OCI-LY7 (cell line): ENCODE results near the gene TOPAZ1. TPM values are rescaled to one million over a fixed set of nuclear protein-coding genes. Genes with fewer than 3 reads are reported as not detected.

Experiments
- BruUV-seq: library from RNA; stranded (reverse); fragments of 400-500 nt; replicated peaks from 2 replicates; lab custom pipeline; 2021; lab: Mats Ljungman, UMichigan
- CTCF ChIA-PET: fragments of 300-600 bp; sonication (Branson Sonifier 250); formaldehyde crosslinking; loops from one replicate; lab custom pipeline; 2022; ENCODE audit warnings: antibody characterized with exemption; ENCODE audit not compliant: unreplicated experiment; lab: Charles Lee
- POLR2A ChIA-PET: fragments of 300-600 bp; sonication (Branson Sonifier 250); formaldehyde crosslinking; loops from one replicate; lab custom pipeline; 2022; ENCODE audit warnings: antibody characterized with exemption; lab: Charles Lee
- DNase-seq: peaks from one replicate; pipeline ENCODE4 v3.0.0-alpha.2; 2015; ENCODE audit warnings: low spot score
- H2AFZ ChIP-seq: fragments of 200-600 bp; sonication (generic), shearing (Covaris generic); 2 replicates; pipeline ENCODE4 v1.6.1; 2014; ENCODE audit warnings: mild to moderate bottlenecking, antibody characterized with exemption, low read length, moderate library complexity
- H3K27ac ChIP-seq: fragments of 200-600 bp; sonication (generic); 2 replicates; pipeline ENCODE4 v1.5.1; 2014; ENCODE audit warnings: mixed run types, low read depth, mild to moderate bottlenecking, moderate library complexity, low read length, inconsistent platforms; ENCODE audit not compliant: poor library complexity, severe bottlenecking
- H3K36me3 ChIP-seq: fragments of 200-600 bp; sonication (generic); 2 replicates; pipeline ENCODE4 v1.6.1; 2014; ENCODE audit warnings: mild to moderate bottlenecking, antibody characterized with exemption, low read length, moderate library complexity, mixed read lengths; ENCODE audit not compliant: insufficient read depth
- H3K4me1 ChIP-seq: fragments of 200-600 bp; sonication (generic); 2 replicates; pipeline ENCODE4 v1.5.1; 2014; ENCODE audit warnings: mild to moderate bottlenecking, low read length; ENCODE audit not compliant: insufficient read depth, poor library complexity, severe bottlenecking
- H3K4me2 ChIP-seq: fragments of 200-600 bp; sonication (generic); 2 replicates; pipeline ENCODE4 v1.6.1; 2014; ENCODE audit warnings: mild to moderate bottlenecking, low read length
- H3K4me3 ChIP-seq: fragments of 200-600 bp; sonication (generic); 2 replicates; pipeline ENCODE4 v1.5.1; 2014; ENCODE audit warnings: mild to moderate bottlenecking, low read depth, low read length; ENCODE audit not compliant: poor library complexity, severe bottlenecking
- H3K79me2 ChIP-seq: fragments of 200-600 bp; sonication (generic); 2 replicates; pipeline ENCODE4 v1.6.1; 2016; ENCODE audit warnings: low read depth, mild to moderate bottlenecking, low read length, moderate library complexity, mixed read lengths; ENCODE audit not compliant: insufficient read depth
- H3K9me2 ChIP-seq: fragments of 200-600 bp; sonication (generic); 2 replicates; pipeline ENCODE4 v1.6.1; 2016; ENCODE audit warnings: mild to moderate bottlenecking, low read length, mixed read lengths; ENCODE audit not compliant: insufficient read depth
- H3K9me3 ChIP-seq: fragments of 200-600 bp; sonication (generic); 2 replicates; pipeline ENCODE4 v1.6.1; 2014; ENCODE audit warnings: mild to moderate bottlenecking, mixed run types, low read length, mixed read lengths
- H4K20me1 ChIP-seq: fragments of 200-600 bp; sonication (generic); 2 replicates; pipeline ENCODE4 v1.6.1; 2014; ENCODE audit warnings: mild to moderate bottlenecking, antibody characterized with exemption, low read length, moderate library complexity, mixed read lengths; ENCODE audit not compliant: insufficient read depth
- EZH2phosphoT487 ChIP-seq: fragments of 200-600 bp; sonication (generic); IDR thresholded peaks from 2 replicates; pipeline ENCODE4 v1.6.1; 2018; ENCODE audit warnings: low read depth, borderline replicate concordance, mild to moderate bottlenecking, mixed run types, antibody characterized with exemption, low read length, moderate library complexity, mixed read lengths
- intact Hi-C: fragments of 100-400 bp; cut with micrococcal nuclease; formaldehyde crosslinking; loops from one replicate; pipeline ENCODE4 v1.10.0; 2022; ENCODE audit not compliant: unreplicated experiment
- total RNA-seq, 2 experiments: library from RNA; depleted of rRNA in 1 of 2; stranded (reverse); fragments of >200 nt in 1 of 2; shearing (Covaris generic) in 1 of 2; gene quantifications; 2 replicates each; pipeline ENCODE4 v1.2.3, GENCODE V29; 2014 to 2022
- TF ChIP-seq, protein P1 (sequence below): fragments of 200-600 bp; sonication (generic); conservative IDR thresholded peaks from 2 replicates; pipeline ENCODE4 v1.5.1; 2014; ENCODE audit warnings: mild to moderate bottlenecking, antibody characterized with exemption, low read length, moderate library complexity, mixed read lengths

TOPAZ1 gene
- total RNA-seq, 2 experiments from 2014 or later: not detected

DNA sequence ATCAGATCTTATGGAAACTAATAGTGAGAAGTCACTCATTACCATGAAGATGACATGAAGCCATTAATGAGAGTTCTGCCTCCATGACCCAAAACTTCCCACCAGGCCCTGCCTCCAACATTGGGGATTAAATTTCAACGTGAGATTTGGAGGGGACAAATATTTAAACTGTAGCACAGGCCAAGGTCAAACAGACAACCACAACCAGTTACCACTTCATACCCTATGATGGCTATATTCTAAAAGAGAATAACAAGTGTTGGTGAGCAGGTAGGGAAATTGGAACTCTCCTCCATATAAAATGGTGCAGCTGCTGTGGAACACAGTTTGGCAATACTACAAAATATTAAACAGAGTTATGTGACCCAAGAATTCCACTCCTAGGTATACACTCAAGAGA lies 133.8 kb downstream of the TOPAZ1 start:
- intact Hi-C loops: no loop called here
- H3K4me3 ChIP-seq: no peak overlapping the region
- H3K27ac ChIP-seq: no peak overlapping the region
- no peaks in the 10 kb centered on the region for H3K9me3 ChIP-seq
- no peaks in the 10 kb centered on the region for H3K36me3 ChIP-seq
- no peaks in the 10 kb centered on the region for H4K20me1 ChIP-seq
- H2AFZ ChIP-seq: no peak overlapping the region
- no peaks in the 10 kb centered on the region for H3K4me1 ChIP-seq
- DNase-seq: no peak
- no TSS peak for BruUV-seq
- no peak overlapping the region for H3K4me2 ChIP-seq
- POLR2A ChIA-PET: interaction anchor here (0.6 kb wide), 1 partner anchor 44 kb away, joined by 3 read pairs; no protein-coding TSS in a partner anchor
- CTCF ChIA-PET: no interaction called here
- H3K79me2 ChIP-seq: no peaks in the 10 kb centered on the region
- H3K9me2 ChIP-seq: no peaks in the 10 kb centered on the region
- TF ChIP-seq, protein P1, sequence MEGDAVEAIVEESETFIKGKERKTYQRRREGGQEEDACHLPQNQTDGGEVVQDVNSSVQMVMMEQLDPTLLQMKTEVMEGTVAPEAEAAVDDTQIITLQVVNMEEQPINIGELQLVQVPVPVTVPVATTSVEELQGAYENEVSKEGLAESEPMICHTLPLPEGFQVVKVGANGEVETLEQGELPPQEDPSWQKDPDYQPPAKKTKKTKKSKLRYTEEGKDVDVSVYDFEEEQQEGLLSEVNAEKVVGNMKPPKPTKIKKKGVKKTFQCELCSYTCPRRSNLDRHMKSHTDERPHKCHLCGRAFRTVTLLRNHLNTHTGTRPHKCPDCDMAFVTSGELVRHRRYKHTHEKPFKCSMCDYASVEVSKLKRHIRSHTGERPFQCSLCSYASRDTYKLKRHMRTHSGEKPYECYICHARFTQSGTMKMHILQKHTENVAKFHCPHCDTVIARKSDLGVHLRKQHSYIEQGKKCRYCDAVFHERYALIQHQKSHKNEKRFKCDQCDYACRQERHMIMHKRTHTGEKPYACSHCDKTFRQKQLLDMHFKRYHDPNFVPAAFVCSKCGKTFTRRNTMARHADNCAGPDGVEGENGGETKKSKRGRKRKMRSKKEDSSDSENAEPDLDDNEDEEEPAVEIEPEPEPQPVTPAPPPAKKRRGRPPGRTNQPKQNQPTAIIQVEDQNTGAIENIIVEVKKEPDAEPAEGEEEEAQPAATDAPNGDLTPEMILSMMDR: no peak
- no peak for TF ChIP-seq EZH2phosphoT487

Other genes starting within 250 kb of the TOPAZ1 start
- 15.2 and 17.9 TPM in 2 replicates for gene TCAIM, start 96.9 kb downstream of the TOPAZ1 start, total RNA-seq (2014; rRNA removed; shearing (Covaris generic))
- gene TCAIM, start 96.9 kb downstream of the TOPAZ1 start, total RNA-seq (2022): 24.0 and 29.5 TPM in 2 replicates
- 3.4 TPM in 2 replicates for gene ZNF445, start 235.8 kb downstream of the TOPAZ1 start, total RNA-seq (2014; rRNA removed; shearing (Covaris generic))
- gene ZNF445, start 235.8 kb downstream of the TOPAZ1 start, total RNA-seq (2022): 11.7 and 13.4 TPM in 2 replicates